ENCODE measurements around the gene SLC39A12.

DNA sequence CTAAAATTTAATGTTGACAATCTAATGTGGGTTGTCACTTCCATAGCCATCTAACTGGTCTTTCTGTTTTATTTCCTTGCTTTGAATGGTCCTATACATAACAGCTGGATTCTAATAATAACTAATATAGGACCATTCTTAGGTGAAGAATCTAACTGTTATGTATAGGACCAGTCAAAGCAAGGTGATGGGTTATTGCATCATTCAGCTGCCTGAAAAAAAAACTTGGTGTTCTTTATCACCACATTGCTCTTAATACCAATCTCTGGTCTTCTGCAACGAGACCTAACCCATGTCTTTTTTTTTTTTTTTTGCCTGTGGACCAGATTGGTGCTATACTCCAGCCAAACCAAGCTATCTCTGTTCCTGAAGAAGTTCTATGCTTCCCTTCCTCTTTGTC is 45.7 kb upstream of the SLC39A12 start:
- TF ChIP-seq, protein P1, sequence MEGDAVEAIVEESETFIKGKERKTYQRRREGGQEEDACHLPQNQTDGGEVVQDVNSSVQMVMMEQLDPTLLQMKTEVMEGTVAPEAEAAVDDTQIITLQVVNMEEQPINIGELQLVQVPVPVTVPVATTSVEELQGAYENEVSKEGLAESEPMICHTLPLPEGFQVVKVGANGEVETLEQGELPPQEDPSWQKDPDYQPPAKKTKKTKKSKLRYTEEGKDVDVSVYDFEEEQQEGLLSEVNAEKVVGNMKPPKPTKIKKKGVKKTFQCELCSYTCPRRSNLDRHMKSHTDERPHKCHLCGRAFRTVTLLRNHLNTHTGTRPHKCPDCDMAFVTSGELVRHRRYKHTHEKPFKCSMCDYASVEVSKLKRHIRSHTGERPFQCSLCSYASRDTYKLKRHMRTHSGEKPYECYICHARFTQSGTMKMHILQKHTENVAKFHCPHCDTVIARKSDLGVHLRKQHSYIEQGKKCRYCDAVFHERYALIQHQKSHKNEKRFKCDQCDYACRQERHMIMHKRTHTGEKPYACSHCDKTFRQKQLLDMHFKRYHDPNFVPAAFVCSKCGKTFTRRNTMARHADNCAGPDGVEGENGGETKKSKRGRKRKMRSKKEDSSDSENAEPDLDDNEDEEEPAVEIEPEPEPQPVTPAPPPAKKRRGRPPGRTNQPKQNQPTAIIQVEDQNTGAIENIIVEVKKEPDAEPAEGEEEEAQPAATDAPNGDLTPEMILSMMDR (IDR thresholded peaks at IDR 0.05) = no peak
- TF ChIP-seq POLR2A (IDR thresholded peaks at IDR 0.05; ENCODE audit: low read length) (no peak), CEBPB (IDR thresholded peaks at IDR 0.05) (no peak), POLR2AphosphoS2 (conservative IDR thresholded peaks at IDR 0.05; ENCODE audit: low read length) (no peak), JUNB (IDR thresholded peaks at IDR 0.05) (no peak)
- TF ChIP-seq, protein P2, sequence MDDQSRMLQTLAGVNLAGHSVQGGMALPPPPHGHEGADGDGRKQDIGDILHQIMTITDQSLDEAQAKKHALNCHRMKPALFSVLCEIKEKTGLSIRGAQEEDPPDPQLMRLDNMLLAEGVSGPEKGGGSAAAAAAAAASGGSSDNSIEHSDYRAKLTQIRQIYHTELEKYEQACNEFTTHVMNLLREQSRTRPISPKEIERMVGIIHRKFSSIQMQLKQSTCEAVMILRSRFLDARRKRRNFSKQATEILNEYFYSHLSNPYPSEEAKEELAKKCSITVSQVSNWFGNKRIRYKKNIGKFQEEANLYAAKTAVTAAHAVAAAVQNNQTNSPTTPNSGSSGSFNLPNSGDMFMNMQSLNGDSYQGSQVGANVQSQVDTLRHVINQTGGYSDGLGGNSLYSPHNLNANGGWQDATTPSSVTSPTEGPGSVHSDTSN (IDR thresholded peaks at IDR 0.05) = no peak
- TF ChIP-seq, protein P3, sequence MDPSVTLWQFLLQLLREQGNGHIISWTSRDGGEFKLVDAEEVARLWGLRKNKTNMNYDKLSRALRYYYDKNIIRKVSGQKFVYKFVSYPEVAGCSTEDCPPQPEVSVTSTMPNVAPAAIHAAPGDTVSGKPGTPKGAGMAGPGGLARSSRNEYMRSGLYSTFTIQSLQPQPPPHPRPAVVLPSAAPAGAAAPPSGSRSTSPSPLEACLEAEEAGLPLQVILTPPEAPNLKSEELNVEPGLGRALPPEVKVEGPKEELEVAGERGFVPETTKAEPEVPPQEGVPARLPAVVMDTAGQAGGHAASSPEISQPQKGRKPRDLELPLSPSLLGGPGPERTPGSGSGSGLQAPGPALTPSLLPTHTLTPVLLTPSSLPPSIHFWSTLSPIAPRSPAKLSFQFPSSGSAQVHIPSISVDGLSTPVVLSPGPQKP (IDR thresholded peaks at IDR 0.05; ENCODE audit: low read depth, low read length) = no peak

Data from A549 (cell line).